ENCODE measurements around the gene SHB.
A peak's percentile ranks its signal among the peaks of the same experiment; 100 is the strongest.

The SHB gene

DNA sequence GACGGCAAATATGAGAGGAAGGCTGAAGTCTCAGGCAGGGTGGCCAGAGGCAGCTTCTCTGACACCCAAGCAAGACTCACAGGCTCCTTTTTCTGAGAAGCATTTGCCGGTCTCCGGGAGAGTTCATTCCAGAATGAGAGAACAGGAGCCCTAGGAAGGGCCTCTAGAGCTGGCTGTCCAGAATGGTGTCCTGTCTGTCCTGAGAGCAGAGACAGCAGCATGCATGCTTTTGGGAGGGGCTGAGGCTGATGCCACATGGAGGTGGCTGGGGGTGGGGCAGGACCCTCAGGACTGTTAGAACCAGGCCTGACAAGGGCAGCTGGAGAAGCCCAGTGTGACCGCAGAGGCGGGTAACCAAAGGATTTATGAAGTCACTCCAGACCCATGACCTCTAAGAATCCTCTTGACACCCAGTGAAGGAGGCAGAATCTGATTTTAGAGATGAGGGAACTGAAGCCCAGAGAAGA, 60.0 kb downstream of the SHB start:
- H3K4me3 ChIP-seq (ENCODE audit: low read depth, low read length), result no peak overlapping the region
- DNase-seq (ENCODE audit: low read depth), result no peak
- TF ChIP-seq CTCF (IDR thresholded peaks at IDR 0.05; ENCODE audit: insufficient read depth, low read depth, low read length, missing control alignments), result no peak

GRCh38 chr9:38008168-38009034, 60.6 kb downstream of the SHB start:
- TF ChIP-seq CTCF (IDR thresholded peaks at IDR 0.05; ENCODE audit: insufficient read depth, low read depth, low read length, missing control alignments), result no peak
- DNase-seq (ENCODE audit: low read depth), result peak; percentile 59
- no peak overlapping the region for H3K4me3 ChIP-seq (ENCODE audit: low read depth, low read length)

- no peak for TF ChIP-seq CTCF (IDR thresholded peaks at IDR 0.05; ENCODE audit: insufficient read depth, low read depth, low read length, missing control alignments)
- no peak for DNase-seq (ENCODE audit: low read depth)
- H3K4me3 ChIP-seq (ENCODE audit: low read depth, low read length), result no peak overlapping the region
These were observed 62.0 kb downstream of the SHB start for GRCh38 chr9:38007016-38007415.

DNA sequence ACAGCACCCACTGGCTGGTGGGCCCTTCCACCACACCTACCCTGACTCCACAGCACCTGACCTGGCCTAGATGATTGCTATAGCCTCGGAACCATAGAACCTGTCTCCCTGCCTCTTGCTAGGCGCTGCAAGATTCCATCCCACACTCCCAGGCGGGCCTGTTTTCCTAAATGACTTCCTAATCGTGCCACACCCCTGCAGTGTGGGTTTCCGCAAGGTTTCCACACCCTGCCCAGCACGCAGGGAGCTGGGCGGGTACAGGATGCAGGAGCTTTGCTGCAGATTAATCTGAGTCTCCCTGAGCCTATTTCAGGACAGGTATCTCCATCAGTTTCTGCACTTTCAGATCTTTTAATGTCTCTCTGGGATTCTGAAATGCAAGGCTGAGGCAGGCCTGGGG, 62.9 kb downstream of the SHB start:
- no peak for DNase-seq (ENCODE audit: low read depth)
- no peak overlapping the region for H3K4me3 ChIP-seq (ENCODE audit: low read depth, low read length)
- TF ChIP-seq CTCF (IDR thresholded peaks at IDR 0.05; ENCODE audit: insufficient read depth, low read depth, low read length, missing control alignments), result no peak

GRCh38 chr9:38004809-38005560, 64.0 kb downstream of the SHB start:
- no peak for DNase-seq (ENCODE audit: low read depth)

More at GRCh38 chr9:38004809-38005560, 64.0 kb downstream of the SHB start:
- no peak overlapping the region for H3K4me3 ChIP-seq (ENCODE audit: low read depth, low read length)
- TF ChIP-seq CTCF (IDR thresholded peaks at IDR 0.05; ENCODE audit: insufficient read depth, low read depth, low read length, missing control alignments), result no peak
